ENCODE results near the gene MAEA.
"Not testable (repeated sequence)": the region's sequence is repeated elsewhere in the genome, so short reads cannot be mapped to it uniquely, and the experiment has no call there.

MAEA gene

GRCh38 chr4:1370321-1371124 lies 80.8 kb downstream of the MAEA start:
- DNase-seq: no peak

- no peak for DNase-seq
These were observed 81.8 kb downstream of the MAEA start for GRCh38 chr4:1371176-1372165.

GRCh38 chr4:1372576-1372975 lies 82.9 kb downstream of the MAEA start:
- DNase-seq: not testable (repeated sequence)

- DNase-seq: no peak
These were observed 84.4 kb downstream of the MAEA start for GRCh38 chr4:1373892-1374705.

GRCh38 chr4:1374706-1375045 lies 85.0 kb downstream of the MAEA start:
- no peak for DNase-seq

- DNase-seq: no peak
These were observed 85.5 kb downstream of the MAEA start for GRCh38 chr4:1375051-1375721.

GRCh38 chr4:1375761-1376322 lies 86.2 kb downstream of the MAEA start:
- DNase-seq: no peak

DNA sequence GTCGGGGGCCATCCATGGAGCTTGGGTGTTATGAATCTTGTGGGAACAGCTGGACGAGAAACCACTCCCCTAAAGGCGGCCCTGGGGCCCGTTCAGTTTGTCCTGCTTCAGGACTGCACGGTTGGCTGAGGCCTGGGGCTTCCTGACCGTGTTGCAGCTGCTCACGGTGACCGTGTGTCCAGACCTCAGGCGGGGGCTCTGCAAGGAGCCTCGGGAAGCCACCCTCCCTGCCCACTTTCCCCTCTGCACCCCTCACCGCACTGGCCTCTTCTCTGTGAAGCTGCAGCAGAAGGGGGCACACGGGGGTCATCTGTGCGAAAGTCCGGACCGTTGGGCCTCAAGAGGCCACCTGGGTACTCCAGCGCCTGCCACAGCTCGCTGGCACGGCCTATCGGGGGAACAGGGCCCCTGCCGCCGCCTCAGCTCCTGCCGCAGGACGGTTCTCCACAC lies 86.7 kb downstream of the MAEA start:
- no peak for DNase-seq

DNA sequence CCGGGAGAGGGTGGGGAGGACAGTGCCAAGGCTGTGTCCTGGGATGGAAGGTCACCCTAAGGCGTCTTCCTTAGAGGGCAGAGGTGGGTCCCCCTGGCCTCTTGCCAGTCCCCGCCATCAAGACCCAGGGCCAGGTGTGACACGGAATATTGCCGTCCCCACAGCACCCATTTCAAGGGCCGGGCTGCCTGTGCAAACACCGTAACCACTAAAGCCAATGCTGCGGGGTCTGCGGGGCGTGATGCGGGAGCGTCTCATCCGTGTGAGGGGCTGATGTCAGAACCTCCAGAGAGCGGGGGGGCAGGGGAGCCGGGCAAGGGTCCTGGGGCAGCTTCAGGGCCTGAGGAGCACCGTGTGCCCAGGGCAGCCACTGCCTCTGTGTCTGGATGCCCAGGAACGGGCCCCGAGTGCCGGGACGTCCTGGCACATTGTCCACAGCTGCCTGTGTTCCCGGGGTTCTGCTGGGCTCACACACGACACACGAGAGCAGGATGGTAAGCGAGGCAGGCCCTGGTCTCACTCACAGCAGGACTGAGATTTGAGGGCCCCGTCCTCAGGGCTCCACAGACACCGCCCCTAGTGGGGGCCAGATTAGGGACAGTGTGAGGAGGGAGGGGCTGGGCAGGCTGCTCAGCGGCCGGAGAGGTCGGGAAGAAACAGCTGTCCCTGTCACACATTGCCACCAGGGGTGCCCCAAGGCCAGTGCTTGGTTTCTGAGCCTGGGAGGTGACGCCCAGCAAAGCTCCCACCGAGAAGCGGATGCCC lies 87.3 kb downstream of the MAEA start:
- no peak for DNase-seq

- no peak for DNase-seq
These were observed 88.0 kb downstream of the MAEA start for GRCh38 chr4:1377606-1378261.

DNA sequence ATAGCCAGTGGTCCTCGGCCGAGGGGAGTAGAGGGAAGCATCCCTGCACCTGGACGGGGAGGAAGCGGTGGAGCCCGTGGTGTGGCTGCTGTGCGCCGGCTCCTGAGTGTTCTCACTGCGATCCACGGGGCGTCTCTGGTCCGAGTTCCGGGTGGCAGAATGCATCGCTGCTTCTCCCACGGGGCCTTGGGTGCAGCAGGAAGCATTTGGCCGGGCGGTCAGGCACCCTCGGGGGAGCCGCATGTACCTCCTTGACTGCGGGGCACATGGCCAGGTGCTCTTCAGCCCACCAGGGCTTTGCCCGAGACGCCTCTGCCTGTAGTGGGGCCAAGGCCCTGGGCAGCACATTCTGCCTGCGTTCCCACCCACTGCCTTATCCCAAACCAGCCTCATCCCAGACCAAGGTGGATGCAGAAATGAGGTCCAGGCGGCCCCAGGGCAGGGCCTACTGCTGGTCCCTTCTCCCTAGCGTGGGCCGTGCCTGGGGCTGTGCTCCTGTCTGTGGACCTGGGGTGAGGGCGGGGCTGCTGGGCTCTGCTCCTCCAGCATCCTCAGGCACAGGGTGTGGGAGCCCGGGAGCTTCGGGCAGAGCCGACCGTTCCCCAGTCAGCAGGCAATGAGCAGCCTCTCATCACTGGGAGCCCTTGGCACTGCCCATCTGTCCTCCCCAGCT lies 89.0 kb downstream of the MAEA start:
- no peak for DNase-seq

DNA sequence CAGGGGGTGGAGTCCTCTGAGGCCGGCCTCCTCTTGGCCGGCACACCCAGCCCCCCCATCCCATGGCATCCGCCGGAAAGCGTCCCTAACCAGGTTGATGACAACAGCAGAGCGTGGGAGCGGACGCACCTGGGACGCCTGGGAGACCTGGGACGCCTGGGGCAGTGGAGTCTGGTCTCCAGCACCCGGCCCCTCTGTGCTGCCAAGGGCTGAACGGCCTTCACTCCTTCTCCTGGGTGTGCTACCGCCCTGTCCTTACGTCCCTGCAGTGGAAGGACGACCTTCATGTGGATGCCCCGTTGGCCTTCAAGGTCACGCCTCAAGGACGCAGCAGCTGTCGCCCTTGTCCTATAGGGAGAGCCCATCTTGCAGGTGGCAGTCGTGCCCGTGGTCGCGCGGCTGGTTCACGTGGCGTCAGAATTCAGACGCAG lies 89.7 kb downstream of the MAEA start:
- no peak for DNase-seq

DNA sequence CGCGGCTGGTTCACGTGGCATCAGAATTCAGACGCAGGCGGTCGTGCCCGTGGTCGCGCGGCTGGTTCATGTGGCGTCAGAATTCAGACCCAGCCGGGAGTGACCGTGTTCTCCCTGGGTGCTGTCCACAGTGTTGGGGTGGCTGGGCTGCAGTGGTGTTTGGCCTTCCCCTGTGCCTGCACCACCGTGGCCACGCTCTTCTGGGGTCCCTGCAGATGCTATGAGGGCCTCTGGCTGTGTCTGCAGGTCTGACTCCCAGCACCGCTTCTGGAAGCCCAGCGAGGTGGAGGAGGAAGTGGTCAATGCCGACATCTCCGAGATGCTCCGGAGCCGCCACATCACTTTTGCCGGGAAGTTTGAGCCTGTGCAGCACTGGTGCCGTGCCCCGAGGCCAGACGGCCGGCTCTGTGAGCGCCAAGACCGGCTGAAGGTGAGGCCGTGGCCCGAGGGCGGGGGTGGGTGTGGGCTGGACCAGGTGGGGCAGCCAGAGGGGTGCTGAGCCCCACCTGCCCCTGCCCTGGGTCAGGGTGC lies 90.2 kb downstream of the MAEA start:
- no peak for DNase-seq

DNA sequence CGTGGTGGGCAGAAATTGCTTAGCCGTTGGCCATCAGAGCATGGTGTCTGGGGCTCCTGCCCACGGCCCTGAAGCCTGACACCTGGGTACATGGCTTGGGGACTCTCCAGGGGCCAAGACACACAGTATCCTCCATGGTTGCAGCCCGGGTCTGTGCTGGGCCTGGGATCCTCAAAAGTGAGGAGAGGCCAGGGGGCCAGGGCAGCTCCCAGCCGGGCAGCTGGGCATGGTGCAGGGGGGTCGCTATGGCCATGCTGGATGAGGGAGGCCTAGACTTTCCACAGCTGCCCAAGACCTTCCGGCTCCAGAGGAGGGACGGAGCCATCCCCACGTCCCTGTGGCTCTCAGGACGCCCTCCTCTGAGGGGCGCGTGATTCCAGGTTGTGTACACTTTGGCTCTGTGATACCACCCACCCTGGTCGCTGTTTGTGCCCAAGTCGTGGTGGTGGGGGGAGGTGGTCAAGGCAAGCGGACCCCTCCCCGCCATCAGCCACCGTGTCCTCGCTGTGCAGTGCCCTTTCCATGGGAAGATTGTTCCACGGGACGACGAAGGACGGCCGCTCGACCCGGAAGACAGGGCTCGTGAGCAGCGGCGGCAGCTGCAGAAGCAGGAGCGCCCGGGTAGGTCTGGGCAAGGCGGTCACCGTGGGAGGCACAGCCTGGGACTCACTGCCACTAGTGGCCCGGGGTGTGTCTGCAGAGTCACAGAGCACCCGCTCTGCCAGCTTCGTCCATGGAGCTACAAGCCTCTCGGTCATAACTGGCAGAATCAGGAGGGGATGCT lies 90.9 kb downstream of the MAEA start:
- DNase-seq: no peak

GRCh38 chr4:1381181-1381621 lies 91.5 kb downstream of the MAEA start:
- no peak for DNase-seq

- DNase-seq: no peak
These were observed 92.4 kb downstream of the MAEA start for GRCh38 chr4:1381944-1382541.

DNA sequence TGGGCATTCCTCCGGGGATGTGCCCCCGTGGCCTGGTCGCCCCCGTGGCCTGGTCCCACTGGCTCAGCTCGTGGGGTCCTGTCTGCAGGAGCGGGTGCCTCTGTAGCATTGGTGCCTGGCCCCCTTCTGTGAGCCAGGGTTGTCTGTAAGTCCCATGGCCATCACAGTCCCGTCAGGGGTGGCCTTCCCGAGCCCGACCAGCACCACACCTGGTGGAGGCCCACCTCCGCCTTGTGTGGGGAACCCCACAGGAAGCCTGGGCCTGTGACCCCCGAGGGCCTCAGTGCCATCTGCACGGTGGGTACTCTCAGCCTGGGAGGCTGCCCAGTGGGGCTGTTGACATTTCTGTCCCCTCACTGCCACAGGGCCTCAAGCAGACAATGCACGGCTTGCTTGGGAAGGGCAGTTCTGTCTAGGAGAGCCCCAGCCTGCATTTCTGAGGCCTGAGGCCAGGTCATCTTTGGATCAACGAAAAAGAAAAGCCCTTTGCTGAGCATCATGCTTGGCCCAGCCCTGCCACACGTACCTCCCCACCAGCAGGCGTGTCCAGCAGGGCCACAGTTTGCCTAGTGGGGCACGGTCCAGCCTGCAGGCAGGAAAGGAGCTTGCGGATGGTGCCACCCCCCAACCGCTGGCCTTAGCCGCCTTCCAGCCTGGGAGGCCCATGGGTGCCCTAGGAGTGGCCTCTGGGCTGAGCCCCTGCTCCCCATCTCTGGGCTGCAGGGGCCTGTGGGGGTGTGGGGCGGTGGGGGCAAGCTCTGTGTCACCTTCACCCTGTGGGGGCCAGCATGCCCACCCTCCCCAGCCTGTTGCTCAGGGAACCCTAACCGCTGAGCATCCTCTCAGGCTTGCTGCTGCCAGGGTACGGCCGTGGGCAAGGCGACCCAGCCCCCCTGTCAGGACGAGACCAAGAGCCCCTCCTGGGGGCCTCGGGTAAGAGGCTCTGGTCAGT lies 93.4 kb downstream of the MAEA start:
- no peak for DNase-seq
